Measurements from ENCODE around the gene F9.

The F9 gene

GRCh38 chrX:139596068-139596467, 65.5 kb downstream of the F9 start:
- in situ Hi-C loops (cut with MboI; ENCODE audit: low sequenced_read_pairs) = no loop called here

DNA sequence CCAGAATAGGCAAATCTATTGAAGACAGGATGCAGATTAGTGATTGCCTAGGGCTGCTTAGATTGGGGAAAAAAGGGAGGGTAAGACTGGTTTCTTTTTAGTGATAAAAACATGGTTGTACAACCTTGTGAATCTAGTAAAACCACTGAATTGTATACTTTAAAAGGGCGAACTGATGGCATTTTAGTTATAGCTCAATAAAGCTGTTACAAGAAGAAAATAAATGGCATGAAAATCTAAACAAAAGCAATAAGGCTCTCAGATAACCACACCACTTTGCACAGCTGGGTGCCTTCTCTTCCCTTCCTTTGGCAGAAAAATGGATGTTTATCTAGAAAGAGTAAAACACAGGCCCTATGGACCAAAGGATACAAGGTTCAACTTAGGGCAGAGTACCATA, 69.6 kb downstream of the F9 start:
- in situ Hi-C loops (cut with MboI; ENCODE audit: low sequenced_read_pairs) = no loop called here

Measured in HL-60/S4 treated with phorbol 12-myristate 13-acetate at 8.2 ng/mL for 4 days and 3 days (cell line).